OCI-LY3 (cell line): ENCODE measurements around the gene CHML.

ENCODE experiments used
- CTCF ChIP-seq: fragments of 200-600, 300-600 bp; sonication (generic); IDR thresholded peaks from 2 replicates; pipeline ENCODE4 v1.5.1; 2014; ENCODE audit warnings: antibody characterized with exemption, low read length, low read depth
- EZH2phosphoT487 ChIP-seq: fragments of 200-600 bp; shearing (Covaris generic); IDR thresholded peaks from 2 replicates; pipeline ENCODE4 v1.6.1; 2018; ENCODE audit warnings: antibody characterized with exemption, mixed run types, low read depth

- TF ChIP-seq CTCF (no peak), EZH2phosphoT487 (no peak)
These were observed 48.4 kb downstream of the CHML start for GRCh38 chr1:241591736-241592135.
